Fibroblast of pulmonary artery (primary cell): Measurements from ENCODE around the gene WIF1.

Experiments
- DNase-seq: peaks from one replicate; pipeline ENCODE4 v3.0.0-alpha.2; 2010; ENCODE audit warnings: low read depth
- H3K4me3 ChIP-seq: replicated peaks from 2 replicates; pipeline ENCODE4 v1.5.1; 2011; ENCODE audit warnings: low read depth, mild to moderate bottlenecking, control low read depth, low read length, moderate library complexity
- CTCF ChIP-seq: IDR thresholded peaks from 2 replicates; pipeline ENCODE4 v1.5.1; 2011; ENCODE audit warnings: mild to moderate bottlenecking, control low read depth, low read length, inconsistent platforms; ENCODE audit errors: missing control alignments

Gene WIF1

DNA sequence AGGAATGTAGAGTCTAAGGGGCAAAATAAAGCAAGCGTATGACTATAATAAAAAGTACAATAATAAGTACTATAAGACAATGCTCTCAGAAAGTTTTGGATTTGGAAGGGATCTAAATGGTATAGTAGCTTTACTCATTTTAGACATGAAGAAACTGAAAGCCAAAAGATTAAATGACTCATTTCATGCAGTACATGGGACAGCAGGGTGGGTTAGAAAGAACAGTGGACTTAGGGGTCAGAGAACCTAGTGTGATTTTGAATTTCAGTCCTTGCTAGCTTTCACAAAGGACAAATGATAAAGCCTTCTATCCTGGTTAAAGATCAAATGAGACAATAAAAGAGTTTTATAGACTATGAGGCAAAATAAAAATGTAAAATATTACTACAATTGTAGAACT lies 41.5 kb upstream of the WIF1 start:
- DNase-seq = no peak
- no peak overlapping the region for H3K4me3 ChIP-seq
- no peak for TF ChIP-seq CTCF

DNA sequence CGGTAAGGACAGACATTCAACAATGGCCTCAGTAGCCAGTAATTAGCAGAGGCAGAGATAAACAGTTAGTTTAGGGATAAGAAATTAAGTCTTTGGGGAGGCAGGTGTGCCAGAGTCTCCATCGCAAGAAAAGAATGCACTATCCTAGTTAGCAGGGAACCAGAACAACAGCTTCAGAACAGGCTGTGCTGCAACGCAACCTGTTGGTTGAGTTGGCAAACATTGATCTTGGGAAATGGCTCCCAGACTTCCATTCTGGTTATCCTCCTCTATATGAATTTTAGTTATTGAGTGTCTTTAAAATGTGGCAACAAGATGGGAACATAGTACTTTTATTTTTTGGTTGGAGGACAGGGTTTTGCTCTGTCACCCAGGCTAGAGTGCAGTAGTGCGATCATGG lies 36.0 kb upstream of the WIF1 start:
- TF ChIP-seq CTCF = no peak
- no peak for DNase-seq
- no peak overlapping the region for H3K4me3 ChIP-seq

GRCh38 chr12:65156366-65156841 lies 35.3 kb upstream of the WIF1 start:
- peak; percentile 28 for DNase-seq

GRCh38 chr12:65155784-65156183 lies 34.7 kb upstream of the WIF1 start:
- no peak for DNase-seq
- no peak overlapping the region for H3K4me3 ChIP-seq
- TF ChIP-seq CTCF = no peak

More at GRCh38 chr12:65156366-65156841, 35.3 kb upstream of the WIF1 start:
- TF ChIP-seq CTCF = no peak
- H3K4me3 ChIP-seq = no peak overlapping the region

- DNase-seq = peak; percentile 52
- no peak for TF ChIP-seq CTCF
- no peak overlapping the region for H3K4me3 ChIP-seq
These were observed 31.5 kb upstream of the WIF1 start for GRCh38 chr12:65152596-65152995.

GRCh38 chr12:65152012-65152411 lies 30.9 kb upstream of the WIF1 start:
- TF ChIP-seq CTCF = no peak
- DNase-seq = no peak
- H3K4me3 ChIP-seq = no peak overlapping the region

- no peak overlapping the region for H3K4me3 ChIP-seq
- no peak for DNase-seq
- TF ChIP-seq CTCF = no peak
These were observed 26.3 kb upstream of the WIF1 start for GRCh38 chr12:65147312-65147905.
